AG04449 (cell line): ENCODE data around the gene RELA.

Experiments
- CTCF ChIA-PET: fragments of 350-600 bp; formaldehyde crosslinking; extraction: SDS; loops from one replicate; lab custom pipeline; 2021; ENCODE audit warnings: antibody characterized with exemption; lab: Yijun Ruan, JAX
- POLR2A ChIA-PET: fragments of 400-600, 350-600 bp; formaldehyde crosslinking; extraction: SDS; loops from one replicate; lab custom pipeline; 2020; ENCODE audit warnings: antibody characterized with exemption, inconsistent platforms; lab: Yijun Ruan, JAX
- DNase-seq: peaks from one replicate; pipeline ENCODE4 v3.0.0-alpha.2; 2010; ENCODE audit warnings: low read depth, low spot score
- H3K4me3 ChIP-seq: 2 replicates; pipeline ENCODE4 v1.5.1; 2011; ENCODE audit warnings: low read depth, mild to moderate bottlenecking, control low read depth, low read length
- TF ChIP-seq, protein P1 (sequence below): IDR thresholded peaks from one replicate; pipeline ENCODE4 v1.5.1; 2011; ENCODE audit warnings: mild to moderate bottlenecking, moderate library complexity, low read length, control low read depth, inconsistent platforms; ENCODE audit not compliant: insufficient read depth; ENCODE audit errors: missing control alignments

The RELA gene

DNA sequence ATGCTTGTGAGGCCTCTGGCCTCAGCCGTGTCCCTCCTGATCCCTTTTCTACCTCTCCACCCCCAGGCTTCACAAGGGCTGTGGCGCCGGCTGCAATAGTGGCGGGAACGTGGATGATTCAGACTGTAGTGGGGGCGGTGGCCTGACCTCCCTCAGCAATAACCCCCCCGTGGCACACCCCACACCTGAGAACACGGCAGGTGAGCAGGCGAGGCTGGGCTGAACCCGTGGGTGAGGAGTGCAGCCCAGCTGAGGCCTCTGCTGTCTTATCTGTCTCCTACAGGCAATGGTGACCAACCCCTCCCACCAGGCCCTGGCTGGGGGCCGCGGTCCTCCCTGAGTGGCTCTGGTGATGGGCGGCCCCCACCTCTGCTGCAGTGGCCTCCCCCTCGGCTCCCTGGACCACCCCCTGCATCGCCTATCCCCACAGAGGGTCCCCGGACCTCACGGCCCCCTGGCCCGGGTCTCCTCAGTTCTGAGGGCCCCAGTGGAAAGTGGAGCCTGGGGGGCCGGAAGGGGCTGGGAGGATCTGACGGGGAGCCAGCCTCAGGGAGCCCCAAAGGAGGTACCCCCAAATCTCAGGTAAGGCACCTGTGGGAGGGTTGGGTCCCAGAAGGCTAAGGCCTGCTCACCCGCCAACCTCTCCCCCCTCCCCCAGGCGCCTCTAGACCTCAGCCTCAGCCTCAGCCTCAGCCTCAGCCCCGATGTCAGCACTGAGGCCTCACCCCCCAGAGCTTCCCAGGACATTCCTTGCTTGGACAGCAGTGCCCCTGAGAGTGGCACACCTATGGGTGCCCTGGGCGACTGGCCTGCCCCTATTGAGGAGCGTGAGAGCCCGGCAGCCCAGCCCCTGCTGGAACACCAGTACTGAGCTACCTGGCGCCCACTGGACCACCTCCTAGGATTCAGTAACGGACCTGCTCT, 26.3 kb downstream of the RELA start:
- TF ChIP-seq, protein P1, sequence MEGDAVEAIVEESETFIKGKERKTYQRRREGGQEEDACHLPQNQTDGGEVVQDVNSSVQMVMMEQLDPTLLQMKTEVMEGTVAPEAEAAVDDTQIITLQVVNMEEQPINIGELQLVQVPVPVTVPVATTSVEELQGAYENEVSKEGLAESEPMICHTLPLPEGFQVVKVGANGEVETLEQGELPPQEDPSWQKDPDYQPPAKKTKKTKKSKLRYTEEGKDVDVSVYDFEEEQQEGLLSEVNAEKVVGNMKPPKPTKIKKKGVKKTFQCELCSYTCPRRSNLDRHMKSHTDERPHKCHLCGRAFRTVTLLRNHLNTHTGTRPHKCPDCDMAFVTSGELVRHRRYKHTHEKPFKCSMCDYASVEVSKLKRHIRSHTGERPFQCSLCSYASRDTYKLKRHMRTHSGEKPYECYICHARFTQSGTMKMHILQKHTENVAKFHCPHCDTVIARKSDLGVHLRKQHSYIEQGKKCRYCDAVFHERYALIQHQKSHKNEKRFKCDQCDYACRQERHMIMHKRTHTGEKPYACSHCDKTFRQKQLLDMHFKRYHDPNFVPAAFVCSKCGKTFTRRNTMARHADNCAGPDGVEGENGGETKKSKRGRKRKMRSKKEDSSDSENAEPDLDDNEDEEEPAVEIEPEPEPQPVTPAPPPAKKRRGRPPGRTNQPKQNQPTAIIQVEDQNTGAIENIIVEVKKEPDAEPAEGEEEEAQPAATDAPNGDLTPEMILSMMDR, result no peak
- H3K4me3 ChIP-seq, result no peak overlapping the region
- DNase-seq, result no peak
- ChIA-PET CTCF (interaction anchor here (0.7 to 2.7 kb wide), 3 partner anchors 10 to 19 kb away, joined by 3 to 20 read pairs (median 3); no protein-coding TSS in a partner anchor), POLR2A (no interaction called here)

DNA sequence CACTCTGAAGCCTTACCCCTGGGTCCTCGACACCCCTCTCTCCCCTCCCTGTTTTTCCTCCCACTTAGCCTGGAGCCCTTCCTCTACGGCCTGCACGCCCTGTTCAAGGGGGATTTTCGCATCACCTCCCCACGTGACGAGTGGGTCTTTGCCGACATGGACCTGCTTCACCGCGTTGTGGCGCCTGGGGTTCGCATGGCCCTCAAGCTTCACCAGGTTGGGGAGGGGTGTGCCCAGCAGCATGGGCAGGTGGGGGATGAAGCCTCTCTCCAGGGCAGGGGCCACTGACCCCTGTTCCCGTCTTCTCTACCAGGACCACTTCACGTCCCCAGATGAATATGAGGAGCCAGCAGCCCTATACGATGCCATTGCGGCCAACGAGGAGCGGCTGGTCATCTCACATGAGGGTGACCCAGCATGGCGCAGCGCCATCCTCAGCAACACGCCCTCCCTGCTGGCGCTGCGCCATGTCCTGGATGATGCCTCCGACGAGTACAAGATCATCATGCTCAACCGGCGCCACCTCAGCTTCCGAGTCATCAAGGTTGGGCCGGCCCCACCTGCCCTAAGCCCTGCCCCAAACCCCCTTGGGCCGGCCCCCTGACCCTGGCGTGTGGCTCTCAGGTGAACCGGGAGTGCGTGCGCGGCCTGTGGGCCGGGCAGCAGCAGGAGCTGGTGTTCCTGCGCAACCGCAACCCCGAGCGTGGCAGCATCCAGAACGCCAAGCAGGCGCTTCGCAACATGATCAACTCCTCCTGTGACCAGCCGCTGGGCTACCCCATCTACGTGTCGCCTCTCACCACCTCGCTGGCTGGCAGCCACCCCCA, 27.6 kb downstream of the RELA start:
- H3K4me3 ChIP-seq, result no peak overlapping the region
- ChIA-PET POLR2A (no interaction called here), CTCF (interaction anchor here (0.7 kb wide), 2 partner anchors 9 to 18 kb away, joined by 3 to 4 read pairs; no protein-coding TSS in a partner anchor)
- TF ChIP-seq, protein P1, result no peak
- DNase-seq, result no peak

DNA sequence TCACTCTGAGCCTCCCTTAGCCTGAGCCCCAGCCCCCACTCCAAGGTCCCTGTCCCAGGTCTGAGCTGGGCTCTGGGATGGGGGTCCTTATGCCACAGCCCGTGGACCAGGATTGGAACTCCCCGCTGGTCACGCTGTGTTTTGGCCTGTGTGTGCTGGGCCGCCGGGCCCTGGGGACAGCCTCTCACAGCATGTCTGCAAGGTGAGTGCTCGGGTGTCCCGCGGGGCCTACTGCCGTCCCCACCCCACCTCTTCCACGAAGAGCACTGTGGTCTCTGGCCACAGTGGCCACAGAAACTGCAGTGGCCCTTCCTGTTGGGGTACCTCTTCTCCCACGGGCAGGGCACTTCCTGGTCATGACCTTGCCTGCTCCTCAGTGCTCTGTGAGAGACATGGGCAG, 28.3 kb downstream of the RELA start:
- ChIA-PET CTCF (interaction anchor here (1.4 kb wide), 1 partner anchor 17 kb away, joined by 4 read pairs; no protein-coding TSS in a partner anchor), POLR2A (interaction anchor here (1.0 kb wide), 1 partner anchor 10 kb away, joined by 3 read pairs; no protein-coding TSS in a partner anchor)
- no peak for DNase-seq
- H3K4me3 ChIP-seq, result no peak overlapping the region
- TF ChIP-seq, protein P1, result no peak

DNA sequence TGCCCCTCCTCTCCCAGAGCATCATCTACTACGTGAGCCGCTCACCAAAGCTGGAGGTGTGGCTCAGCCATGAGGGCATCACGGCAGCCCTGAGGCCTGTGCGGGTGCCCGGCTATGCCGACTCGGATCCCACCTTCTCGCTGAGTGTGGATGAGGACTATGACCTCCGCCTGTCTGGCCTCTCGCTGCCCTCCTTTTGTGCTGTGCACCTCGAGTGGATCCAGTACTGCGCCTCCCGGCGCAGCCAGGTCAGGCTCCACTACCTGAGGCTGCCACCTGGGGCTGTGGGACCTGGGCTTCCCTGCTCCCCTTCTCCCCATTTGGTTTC, 28.6 kb downstream of the RELA start:
- ChIA-PET POLR2A (interaction anchor here (1.0 kb wide), 1 partner anchor 10 kb away, joined by 3 read pairs; no protein-coding TSS in a partner anchor), CTCF (interaction anchor here (1.4 kb wide), 1 partner anchor 17 kb away, joined by 4 read pairs; no protein-coding TSS in a partner anchor)
- DNase-seq, result no peak
- TF ChIP-seq, protein P1, result no peak
- H3K4me3 ChIP-seq, result no peak overlapping the region

DNA sequence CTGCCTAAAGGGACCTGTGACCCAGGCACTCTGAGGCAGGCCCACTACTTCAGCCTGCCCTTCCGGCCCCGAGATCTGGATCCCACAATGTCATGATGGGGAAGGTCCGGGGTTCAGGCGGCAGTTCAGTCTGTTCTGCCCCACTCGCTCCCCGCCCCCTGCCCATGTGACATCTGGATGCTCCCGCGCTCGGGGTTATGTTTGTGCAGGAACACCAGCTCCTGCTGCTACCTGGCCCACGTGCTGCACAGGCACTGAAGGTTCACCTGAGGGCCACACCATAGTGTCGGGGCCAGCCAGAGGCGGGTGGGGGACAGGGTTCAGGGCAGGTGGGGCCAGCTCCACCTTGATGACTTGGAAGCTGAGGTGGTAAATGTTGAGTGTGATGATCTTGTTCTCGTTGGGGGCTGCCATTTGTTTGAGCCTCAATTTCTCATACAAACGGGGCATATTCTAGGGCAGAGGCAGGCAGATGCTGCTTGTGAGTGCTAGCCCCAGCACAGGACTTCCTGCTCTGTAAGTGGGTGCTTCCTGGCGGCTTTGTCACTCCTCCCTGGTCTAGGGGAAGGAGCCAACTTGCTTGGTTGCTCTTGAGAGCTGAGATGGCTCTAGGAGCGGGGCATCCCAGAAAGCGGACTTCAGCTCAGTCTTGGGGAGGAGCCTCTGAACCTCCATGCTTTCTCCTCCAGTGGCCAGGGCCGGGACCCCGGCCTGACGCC, 29.2 kb downstream of the RELA start:
- H3K4me3 ChIP-seq, result no peak overlapping the region
- ChIA-PET CTCF (interaction anchor here (1.0 to 1.4 kb wide), 3 partner anchors 16 to 63 kb away, joined by 3 to 4 read pairs (median 3); partner anchors contain the start of gene ZNRD2), POLR2A (interaction anchor here (0.9 to 1.0 kb wide), 2 partner anchors 11 to 18 kb away, joined by 3 read pairs; partner anchors contain the start of gene PCNX3)
- no peak for DNase-seq
- TF ChIP-seq, protein P1, result no peak
